ENCODE data around the gene ATP8B1. TPM values are rescaled to one million over a fixed set of nuclear protein-coding genes. Genes with fewer than 3 reads are reported as not detected.
"Not testable (repeated sequence)": the region's sequence is repeated elsewhere in the genome, so short reads cannot be mapped to it uniquely, and the experiment has no call there.

Gene ATP8B1
- total RNA-seq, 1 experiment from 2014 or later, result 38.8 TPM

GRCh38 chr18:57764995-57765394, 38.1 kb downstream of the ATP8B1 start:
- no peak for DNase-seq (ENCODE audit: low spot score)

- no peak for DNase-seq (ENCODE audit: low spot score)
Measured at GRCh38 chr18:57764087-57764486, 39.0 kb downstream of the ATP8B1 start.

GRCh38 chr18:57762686-57763085, 40.4 kb downstream of the ATP8B1 start:
- no peak for DNase-seq (ENCODE audit: low spot score)

- peak; percentile 36 for DNase-seq (ENCODE audit: low spot score)
Measured at GRCh38 chr18:57759650-57760049, 43.5 kb downstream of the ATP8B1 start.

GRCh38 chr18:57755473-57756067, 47.5 kb downstream of the ATP8B1 start:
- no peak for DNase-seq (ENCODE audit: low spot score)

- DNase-seq (ENCODE audit: low spot score), result no peak
Measured at GRCh38 chr18:57754577-57755338, 48.4 kb downstream of the ATP8B1 start.

- no peak for DNase-seq (ENCODE audit: low spot score)
Measured at GRCh38 chr18:57753063-57753462, 50.1 kb downstream of the ATP8B1 start.

GRCh38 chr18:57749604-57749970, 53.5 kb downstream of the ATP8B1 start:
- no peak for DNase-seq (ENCODE audit: low spot score)

- DNase-seq (ENCODE audit: low spot score), result peak; percentile 31
Measured at GRCh38 chr18:57748770-57749603, 54.1 kb downstream of the ATP8B1 start.

GRCh38 chr18:57747809-57748680, 55.1 kb downstream of the ATP8B1 start:
- DNase-seq (ENCODE audit: low spot score), result no peak

GRCh38 chr18:57744211-57744694, 58.9 kb downstream of the ATP8B1 start:
- DNase-seq (ENCODE audit: low spot score), result no peak

GRCh38 chr18:57743008-57743407, 60.1 kb downstream of the ATP8B1 start:
- peak; percentile 10 for DNase-seq (ENCODE audit: low spot score)

- no peak for DNase-seq (ENCODE audit: low spot score)
Measured at GRCh38 chr18:57741273-57741672, 61.8 kb downstream of the ATP8B1 start.

- DNase-seq (ENCODE audit: low spot score), result no peak
Measured at GRCh38 chr18:57738078-57738477, 65.0 kb downstream of the ATP8B1 start.

GRCh38 chr18:57737400-57738060, 65.6 kb downstream of the ATP8B1 start:
- no peak for DNase-seq (ENCODE audit: low spot score)

GRCh38 chr18:57735042-57735441, 68.1 kb downstream of the ATP8B1 start:
- not testable (repeated sequence) for DNase-seq (ENCODE audit: low spot score)

GRCh38 chr18:57733861-57734260, 69.3 kb downstream of the ATP8B1 start:
- no peak for DNase-seq (ENCODE audit: low spot score)

- no peak for DNase-seq (ENCODE audit: low spot score)
Measured at GRCh38 chr18:57730146-57730545, 73.0 kb downstream of the ATP8B1 start.

- DNase-seq (ENCODE audit: low spot score), result peak; percentile 30
Measured at GRCh38 chr18:57728941-57729511, 74.1 kb downstream of the ATP8B1 start.
